ENCODE data around the gene ARHGAP26.
A peak's percentile ranks its signal among the peaks of the same experiment; 100 is the strongest.

Gene ARHGAP26

GRCh38 chr5:142857405-142857804 is 87.2 kb downstream of the ARHGAP26 start:
- Histone ChIP-seq H3K27ac (no peak overlapping the region), H3K4me3 (no peak overlapping the region), H3K36me3 (no peaks in the 10 kb centered on the region), H3K9me3 (no peaks in the 10 kb centered on the region), H3K4me1 (peaks cover 0 to 33% (median 13%) of the 10 kb centered on the region in 4 donors), H3K27me3 (no peaks in the 10 kb centered on the region)
- no peak for DNase-seq
- intact Hi-C loops (cut with DNase I; ENCODE audit: low total_unique reads) = no loop called here
- TF ChIP-seq CTCF (IDR thresholded peaks at IDR 0.05) = no peak

GRCh38 chr5:142859037-142859436 is 88.9 kb downstream of the ARHGAP26 start:
- H3K36me3 ChIP-seq = no peaks in the 10 kb centered on the region
- H3K4me3 ChIP-seq = no peak overlapping the region
- H3K27me3 ChIP-seq = no peaks in the 10 kb centered on the region
- no peak for DNase-seq
- intact Hi-C loops (cut with DNase I; ENCODE audit: low total_unique reads) = no loop called here
- H3K27ac ChIP-seq = no peak overlapping the region
- H3K9me3 ChIP-seq = no peaks in the 10 kb centered on the region
- no peak for TF ChIP-seq CTCF (IDR thresholded peaks at IDR 0.05)
- peaks cover 0 to 24% (median 14%) of the 10 kb centered on the region in 4 donors for H3K4me1 ChIP-seq

- no peak for TF ChIP-seq CTCF (IDR thresholded peaks at IDR 0.05)
- no peaks in the 10 kb centered on the region for H3K36me3 ChIP-seq
- H3K27ac ChIP-seq = no peak overlapping the region
- H3K4me1 ChIP-seq = peaks cover 0 to 23% (median 12%) of the 10 kb centered on the region in 4 donors
- intact Hi-C loops (cut with DNase I; ENCODE audit: low total_unique reads) = loop anchor here (5.0 kb wide), 1 partner anchor 88 kb away; the partner anchor contains the start of gene ARHGAP26
- no peak for DNase-seq
- no peaks in the 10 kb centered on the region for H3K9me3 ChIP-seq
- no peak overlapping the region for H3K4me3 ChIP-seq
- no peaks in the 10 kb centered on the region for H3K27me3 ChIP-seq
Measured at GRCh38 chr5:142860270-142860669, 90.1 kb downstream of the ARHGAP26 start.

- H3K27me3 ChIP-seq = no peaks in the 10 kb centered on the region
- no peak overlapping the region for H3K4me3 ChIP-seq
- H3K27ac ChIP-seq = no peak overlapping the region
- intact Hi-C loops (cut with DNase I; ENCODE audit: low total_unique reads) = loop anchor here (5.0 kb wide), 1 partner anchor 89 kb away; the partner anchor contains the start of gene ARHGAP26
- no peaks in the 10 kb centered on the region for H3K9me3 ChIP-seq
- H3K36me3 ChIP-seq = no peaks in the 10 kb centered on the region
- DNase-seq = no peak
- no peak for TF ChIP-seq CTCF (IDR thresholded peaks at IDR 0.05)
- peaks cover 0 to 23% (median 12%) of the 10 kb centered on the region in 4 donors for H3K4me1 ChIP-seq
Measured at GRCh38 chr5:142861011-142861410, 90.8 kb downstream of the ARHGAP26 start.

- Histone ChIP-seq H3K27ac (peak overlapping the region in 1 of 2 donors; percentile 32), H3K9me3 (no peaks in the 10 kb centered on the region), H3K36me3 (no peaks in the 10 kb centered on the region), H3K4me3 (no peak overlapping the region), H3K4me1 (peaks cover 0 to 31% (median 14%) of the 10 kb centered on the region in 4 donors), H3K27me3 (no peaks in the 10 kb centered on the region)
- intact Hi-C loops (cut with DNase I; ENCODE audit: low total_unique reads) = loop anchor here (5.0 kb wide), 1 partner anchor 90 kb away; the partner anchor contains the start of gene ARHGAP26
- no peak for TF ChIP-seq CTCF (IDR thresholded peaks at IDR 0.05)
- DNase-seq = no peak
Measured at GRCh38 chr5:142862594-142862993, 92.4 kb downstream of the ARHGAP26 start.

- Histone ChIP-seq H3K4me1 (peaks cover 0 to 25% (median 15%) of the 10 kb centered on the region in 4 donors), H3K9me3 (no peaks in the 10 kb centered on the region), H3K36me3 (no peaks in the 10 kb centered on the region), H3K4me3 (no peak overlapping the region), H3K27me3 (no peaks in the 10 kb centered on the region), H3K27ac (peak overlapping the region in 1 of 2 donors; percentile 1)
- no peak for TF ChIP-seq CTCF (IDR thresholded peaks at IDR 0.05)
- intact Hi-C loops (cut with DNase I; ENCODE audit: low total_unique reads) = loop anchor here (5.0 kb wide), 1 partner anchor 92 kb away; the partner anchor contains the start of gene ARHGAP26
- DNase-seq = no peak
Measured at GRCh38 chr5:142863856-142864255, 93.7 kb downstream of the ARHGAP26 start.
